ENCODE data around the gene GTF3C4. TPM values are rescaled to one million over a fixed set of nuclear protein-coding genes. Genes with fewer than 3 reads are reported as not detected.
"Not testable (repeated sequence)": the region's sequence is repeated elsewhere in the genome, so short reads cannot be mapped to it uniquely, and the experiment has no call there.

Gene GTF3C4
- total RNA-seq, 1 donor from 2014 or later: 16.4 TPM

DNA sequence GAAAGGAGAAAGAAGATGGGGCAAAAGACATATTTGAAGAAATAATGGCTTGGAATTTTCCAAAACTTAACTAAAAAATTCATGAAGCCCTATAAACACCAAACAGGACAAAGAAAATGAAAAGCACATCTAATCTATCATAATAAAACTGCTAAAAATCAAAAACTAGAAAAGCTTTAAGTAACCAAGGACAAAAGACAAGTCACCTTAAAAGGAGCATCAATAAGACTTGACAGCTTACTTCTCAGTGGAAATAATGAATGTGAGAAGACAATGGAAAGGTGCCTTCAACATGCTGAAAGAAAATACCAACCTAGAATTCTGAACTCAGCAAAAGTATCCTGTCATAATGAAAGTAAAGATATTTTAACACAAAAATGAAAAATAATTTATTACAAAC, 27.0 kb downstream of the GTF3C4 start:
- intact Hi-C loops (cut with micrococcal nuclease): no loop called here

DNA sequence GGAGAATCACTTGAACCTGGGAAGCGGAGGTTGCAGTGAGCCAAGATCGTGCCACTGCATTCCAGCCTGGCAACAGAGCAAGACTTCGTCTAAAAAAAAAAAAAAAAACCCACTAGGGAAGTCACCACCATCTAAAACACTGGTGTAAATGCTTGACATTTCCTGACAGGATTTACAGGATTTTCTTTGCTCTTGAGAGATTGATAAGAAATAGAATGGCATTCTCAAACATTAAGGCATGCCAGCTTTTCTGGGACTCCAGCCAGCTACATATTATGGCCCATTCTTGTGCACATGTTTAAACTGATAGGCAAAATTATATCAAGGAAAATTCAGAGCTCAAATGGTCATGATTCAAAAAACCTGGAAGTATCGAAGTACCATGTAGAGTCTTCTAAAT, 28.7 kb downstream of the GTF3C4 start:
- intact Hi-C loops (cut with micrococcal nuclease): no loop called here

DNA sequence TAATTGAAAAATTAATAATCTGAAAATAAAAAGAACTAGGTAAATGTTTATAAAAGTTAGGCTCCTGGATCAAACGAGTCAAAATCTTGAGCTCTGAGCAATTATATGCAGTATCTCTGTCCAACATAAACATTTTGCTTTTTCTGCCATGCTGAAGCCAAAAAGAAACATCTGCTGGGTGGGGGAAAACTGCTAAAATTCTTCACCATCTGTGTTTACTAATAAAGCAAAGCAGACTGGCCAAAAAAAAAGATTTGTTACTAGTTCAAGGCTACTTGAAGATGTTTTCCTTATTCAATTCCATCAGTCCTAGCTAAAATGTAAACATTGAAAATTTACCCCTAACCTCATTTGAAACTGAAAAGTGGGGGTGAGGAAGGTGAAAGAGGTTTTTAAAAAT, 29.7 kb downstream of the GTF3C4 start:
- intact Hi-C loops (cut with micrococcal nuclease): no loop called here

DNA sequence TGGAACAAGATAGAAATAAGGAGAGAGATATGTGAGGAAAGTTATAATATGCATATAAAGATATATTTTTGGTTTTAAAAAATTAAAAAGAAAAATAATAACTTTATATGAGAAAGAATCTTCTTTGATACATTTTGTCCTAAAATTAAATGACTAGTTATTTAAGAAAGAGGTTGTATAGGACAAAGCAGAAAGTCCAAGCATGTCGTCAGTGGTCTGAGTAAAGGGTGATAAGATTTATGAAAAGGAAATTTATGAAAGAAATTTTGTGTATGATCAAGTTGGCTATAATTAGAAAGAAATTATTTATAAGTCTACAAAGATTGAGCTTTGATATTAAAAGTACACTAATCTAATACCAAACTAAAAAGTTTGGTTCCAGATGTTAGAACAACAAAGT, 32.0 kb downstream of the GTF3C4 start:
- intact Hi-C loops (cut with micrococcal nuclease): no loop called here

DNA sequence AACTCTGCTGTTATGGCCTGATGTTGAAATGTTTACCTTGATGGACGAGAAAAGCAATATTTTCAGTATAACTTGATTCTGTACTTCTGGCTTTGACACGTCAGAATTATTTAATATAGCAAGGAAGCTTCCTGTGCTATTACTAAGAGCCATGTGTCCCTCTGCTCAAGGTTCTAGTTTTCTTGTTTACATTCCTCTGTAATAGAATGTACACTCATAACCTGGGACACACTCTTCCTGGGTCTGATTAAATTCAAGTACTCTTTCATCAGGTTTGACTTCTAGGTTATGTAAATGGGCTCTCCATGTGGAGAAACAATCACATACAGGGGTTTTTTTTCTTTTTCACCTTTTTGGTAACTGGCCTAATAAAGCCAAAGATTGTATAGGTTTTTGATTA, 33.1 kb downstream of the GTF3C4 start:
- intact Hi-C loops (cut with micrococcal nuclease): no loop called here

DNA sequence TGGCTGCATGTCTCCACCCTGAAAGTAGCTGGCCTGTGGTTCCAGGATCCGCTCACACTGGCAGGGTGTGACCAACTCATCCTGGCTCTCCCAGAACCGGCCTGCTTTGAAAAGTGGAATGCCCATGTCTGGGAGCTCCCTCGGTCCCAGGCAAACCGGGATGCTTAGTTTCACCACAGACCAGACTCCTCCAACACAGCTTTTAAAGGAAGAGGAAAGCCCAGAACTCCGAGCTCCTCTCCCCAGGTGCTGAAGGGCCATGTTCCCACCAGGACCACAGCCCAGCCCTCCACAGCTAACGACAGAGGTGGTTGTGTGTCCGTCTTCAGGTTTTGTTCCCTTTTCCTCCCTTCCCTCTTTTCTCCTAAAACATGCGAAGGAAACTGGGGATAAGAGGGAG, 38.0 kb downstream of the GTF3C4 start:
- intact Hi-C loops (cut with micrococcal nuclease): no loop called here

DNA sequence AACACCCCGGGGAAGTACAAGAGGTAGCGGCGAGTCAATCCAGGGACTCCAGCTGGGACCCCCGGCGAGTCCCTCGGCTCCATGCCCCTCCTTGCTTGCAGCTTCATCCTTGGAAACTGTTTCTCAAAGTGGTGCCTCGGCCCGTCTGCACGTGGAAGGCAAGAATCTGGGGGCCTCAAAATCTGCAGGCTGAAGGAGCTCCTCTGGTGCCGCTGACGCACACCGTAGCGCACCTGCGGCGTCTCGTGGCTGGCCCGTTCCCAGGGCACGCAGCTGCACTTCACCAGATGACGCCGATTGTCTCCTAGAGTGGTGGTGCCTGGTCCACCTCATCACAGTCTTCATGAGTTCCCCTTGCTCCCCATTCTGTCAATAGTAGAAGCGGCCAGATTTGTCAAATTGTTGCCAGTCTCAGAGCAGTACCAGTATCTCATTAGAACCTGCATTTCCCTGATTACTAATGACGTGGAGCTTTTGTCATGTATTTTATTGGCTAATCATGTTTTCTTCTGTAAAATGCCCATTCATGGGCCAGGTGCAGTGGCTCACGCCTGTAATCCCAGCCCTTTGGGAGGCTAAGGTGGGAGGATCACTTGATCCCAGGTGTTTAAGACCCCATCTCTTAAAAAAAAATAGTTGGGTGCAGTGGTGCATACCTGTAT, 38.6 kb downstream of the GTF3C4 start:
- intact Hi-C loops (cut with micrococcal nuclease): no loop called here

DNA sequence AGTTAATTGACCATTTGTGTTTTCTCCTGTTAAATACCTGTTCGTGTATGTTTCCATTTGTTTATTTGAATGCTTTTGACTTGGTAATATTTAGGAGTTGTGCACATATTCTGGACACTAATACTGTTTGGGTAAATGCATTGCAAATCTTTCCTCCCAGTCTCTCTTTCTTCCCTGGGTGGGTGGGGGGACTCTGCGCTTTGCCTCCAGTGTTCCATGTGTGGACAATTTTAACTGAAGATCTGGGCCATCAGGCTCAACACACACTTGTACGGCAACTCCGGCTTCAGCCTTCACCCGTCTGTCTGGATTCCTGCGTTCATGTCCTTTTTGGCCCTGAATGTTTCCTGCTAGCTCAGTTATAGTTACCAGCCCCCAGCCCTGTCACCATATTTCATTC, 40.1 kb downstream of the GTF3C4 start:
- intact Hi-C loops (cut with micrococcal nuclease): no loop called here

DNA sequence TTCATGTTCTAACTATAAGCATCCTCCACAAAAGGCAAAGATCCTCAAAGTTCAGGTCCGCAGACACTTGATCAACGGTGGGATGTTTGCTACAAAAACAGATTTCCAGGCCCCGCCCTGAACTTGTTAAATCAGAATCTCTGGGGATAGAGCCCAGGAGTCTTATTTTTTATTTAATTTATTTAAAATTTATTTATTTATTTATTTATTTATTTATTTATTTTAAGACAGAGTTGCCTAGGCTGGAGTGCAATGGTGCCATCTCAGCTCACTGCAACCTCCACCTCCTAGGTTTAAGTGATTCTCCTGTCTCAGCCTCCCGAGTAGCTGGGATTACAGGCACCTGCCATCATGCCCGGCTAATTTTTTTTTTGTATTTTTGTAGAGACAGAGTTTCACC, 40.9 kb downstream of the GTF3C4 start:
- intact Hi-C loops (cut with micrococcal nuclease): not testable (repeated sequence)

DNA sequence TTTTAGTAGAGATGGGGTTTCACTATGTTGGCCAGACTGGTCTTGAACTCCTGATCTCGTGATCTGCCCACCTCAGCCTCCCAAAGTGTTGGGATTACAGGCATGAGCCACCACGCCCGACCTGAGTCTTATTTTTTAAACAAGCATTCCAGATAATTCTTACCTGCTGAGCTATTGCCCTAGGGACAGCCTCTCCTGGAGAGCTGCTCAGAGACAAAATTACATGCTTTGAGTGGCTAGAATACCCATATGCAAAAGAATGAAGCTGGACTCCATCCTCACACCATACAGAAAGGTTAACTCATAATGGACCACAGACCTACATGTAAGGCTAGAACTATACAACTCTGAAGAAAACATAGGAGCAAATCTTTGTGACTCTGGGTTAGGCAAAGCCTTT, 41.6 kb downstream of the GTF3C4 start:
- intact Hi-C loops (cut with micrococcal nuclease): no loop called here

DNA sequence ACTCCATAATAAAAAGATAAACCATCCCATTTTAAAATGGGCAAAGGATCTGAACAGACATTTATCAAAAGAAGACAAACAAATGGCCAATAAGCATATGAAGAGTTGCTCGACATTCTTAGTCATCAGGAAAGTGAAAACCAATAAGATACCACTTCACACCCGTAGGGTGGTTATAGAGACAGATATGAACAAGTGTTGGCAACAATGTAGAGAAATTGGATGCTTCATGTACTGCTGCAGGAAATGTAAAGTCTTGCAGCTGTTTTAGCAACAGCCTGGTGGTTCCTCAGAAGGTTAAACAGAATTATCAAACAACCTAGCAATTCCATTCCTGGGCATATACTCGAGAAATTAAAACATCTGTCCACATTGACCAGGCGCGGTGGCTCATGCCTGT, 42.5 kb downstream of the GTF3C4 start:
- intact Hi-C loops (cut with micrococcal nuclease): no loop called here

DNA sequence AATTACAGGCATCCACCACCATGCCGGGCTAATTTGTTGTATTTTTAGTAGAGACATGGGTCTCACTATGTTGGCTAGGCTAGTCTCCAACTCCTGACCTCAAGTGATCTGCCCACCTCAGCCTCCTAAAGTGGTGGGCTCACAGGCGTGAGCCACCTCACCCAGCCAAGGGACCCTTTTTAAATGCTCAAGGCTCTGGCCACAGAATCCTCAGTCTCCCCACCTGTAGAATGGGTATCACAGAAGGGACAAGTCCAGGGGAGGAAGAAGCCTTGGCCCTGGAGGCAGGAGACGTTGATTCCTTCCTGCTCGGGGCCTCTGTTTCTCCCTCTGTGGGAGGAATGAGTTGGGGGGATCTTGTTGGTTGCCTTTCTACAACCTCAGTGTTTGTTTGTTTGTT, 45.7 kb downstream of the GTF3C4 start:
- intact Hi-C loops (cut with micrococcal nuclease): no loop called here

DNA sequence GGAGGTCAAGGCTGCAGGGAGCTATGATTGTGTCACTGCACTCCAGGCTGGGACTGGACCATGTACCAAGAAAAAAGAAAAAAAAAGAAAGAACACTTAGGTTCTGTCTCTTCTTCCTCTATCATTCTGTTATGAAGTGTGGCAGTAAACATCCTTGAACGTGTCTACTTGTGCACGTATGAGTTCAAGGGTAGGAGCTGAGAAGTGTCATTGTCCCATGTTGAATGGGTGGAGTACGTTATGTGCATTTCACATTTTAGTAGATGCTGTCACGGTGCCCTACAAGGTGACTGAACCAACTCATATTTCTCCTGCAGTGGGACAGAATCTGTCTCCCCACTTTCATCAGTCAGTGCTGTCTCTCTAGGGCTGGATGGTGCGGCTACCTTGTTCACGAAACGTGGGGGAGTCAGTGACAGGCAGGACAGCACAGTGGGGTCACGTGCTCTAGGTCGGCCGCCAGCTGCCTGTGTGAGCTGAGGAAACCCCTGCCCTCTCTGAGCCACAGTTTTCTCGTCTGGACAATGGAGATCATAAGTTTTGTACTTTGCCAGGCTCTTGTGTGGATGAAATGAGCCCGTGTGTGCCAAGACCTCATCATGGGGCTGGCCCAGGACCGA, 47.2 kb downstream of the GTF3C4 start:
- intact Hi-C loops (cut with micrococcal nuclease): no loop called here

DNA sequence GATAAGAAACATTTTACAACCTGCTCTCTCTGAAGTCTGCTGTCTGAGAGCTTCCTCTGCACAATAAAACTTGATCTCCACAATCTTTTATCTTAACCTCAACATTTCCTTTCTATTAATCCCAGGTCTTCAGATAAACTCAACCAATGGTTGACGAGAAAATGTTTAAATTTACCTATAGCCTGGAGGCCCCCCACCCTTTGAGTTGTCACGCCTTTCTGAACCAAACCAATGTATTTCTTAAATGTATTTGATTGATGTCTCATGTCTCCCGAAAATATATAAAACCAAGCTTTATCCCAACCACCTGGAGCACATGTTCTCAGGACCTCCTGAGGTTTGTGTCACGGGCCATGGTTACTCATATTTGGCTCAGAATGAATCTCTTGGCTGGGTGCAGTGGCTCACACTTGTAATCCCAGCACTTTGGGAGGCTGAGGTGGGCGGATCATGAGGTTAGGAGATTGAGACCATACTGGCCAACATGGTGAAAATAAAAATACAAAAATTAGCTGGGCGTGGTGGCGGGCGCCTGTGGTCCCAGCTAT, 48.2 kb downstream of the GTF3C4 start:
- intact Hi-C loops (cut with micrococcal nuclease): not testable (repeated sequence)

DNA sequence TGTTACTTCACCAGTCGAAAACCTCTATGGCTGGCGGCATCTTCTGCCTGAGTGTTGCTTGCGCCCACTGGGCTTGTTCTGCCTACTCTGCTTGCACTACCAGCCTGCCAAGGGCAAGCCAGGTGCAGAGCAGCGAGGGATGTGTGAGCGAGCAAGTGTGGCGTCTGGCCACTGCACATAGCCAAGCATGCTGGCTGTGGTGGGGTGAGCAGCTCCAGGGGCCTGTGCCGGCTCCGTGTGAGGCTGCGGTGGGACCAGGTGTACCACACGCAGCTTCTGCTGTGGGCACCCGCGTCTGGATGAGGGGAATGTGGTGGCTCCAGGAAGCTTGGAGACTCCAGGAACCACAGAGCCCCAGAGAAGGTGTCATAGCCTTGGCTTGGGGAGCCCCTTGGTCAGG, 51.4 kb downstream of the GTF3C4 start:
- intact Hi-C loops (cut with micrococcal nuclease): no loop called here

DNA sequence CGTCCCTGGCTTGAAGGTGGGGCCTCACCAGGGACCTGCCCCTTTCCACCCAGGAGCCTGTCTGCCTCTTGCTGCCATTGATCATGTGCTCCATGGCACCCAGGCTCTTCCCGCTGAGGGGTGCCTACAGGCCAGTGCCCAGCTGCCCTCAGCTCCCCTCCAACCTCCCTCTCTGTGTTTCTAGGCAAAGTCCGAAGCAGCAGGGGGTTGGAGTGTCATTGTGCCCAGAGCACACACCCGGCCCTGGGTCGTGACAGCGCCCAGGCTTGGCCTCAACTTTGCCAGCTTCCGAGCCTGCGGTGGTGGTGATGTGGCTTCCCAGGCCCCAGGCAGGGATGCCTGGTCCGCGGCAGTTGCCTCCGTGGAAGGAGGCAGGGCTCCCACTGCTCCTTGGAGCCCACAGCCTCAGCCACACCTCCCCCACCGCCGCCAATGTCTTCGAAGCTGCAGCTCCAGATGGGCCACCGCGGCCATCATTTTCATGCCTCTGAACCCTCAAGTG, 52.4 kb downstream of the GTF3C4 start:
- intact Hi-C loops (cut with micrococcal nuclease): no loop called here

DNA sequence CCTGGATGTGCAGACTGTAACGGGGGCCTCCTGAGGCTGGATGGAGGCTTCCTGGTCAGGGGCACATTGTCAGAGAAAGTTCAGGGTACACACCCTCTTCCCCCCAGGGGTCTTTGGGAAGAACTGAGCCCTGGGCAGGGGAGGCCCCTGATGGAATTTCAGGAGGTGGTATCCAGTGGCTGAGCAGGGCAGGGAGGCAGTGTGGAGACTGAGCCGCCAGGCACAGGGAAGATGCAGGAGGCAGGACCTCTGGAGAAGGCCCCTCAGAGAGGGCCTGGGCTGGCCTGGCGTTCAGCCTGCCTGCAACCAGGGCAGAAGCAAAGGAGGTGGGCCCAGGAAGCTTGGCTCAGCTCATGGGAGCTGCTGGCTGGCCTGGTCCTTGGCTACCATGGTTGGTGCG, 53.5 kb downstream of the GTF3C4 start:
- intact Hi-C loops (cut with micrococcal nuclease): no loop called here

DNA sequence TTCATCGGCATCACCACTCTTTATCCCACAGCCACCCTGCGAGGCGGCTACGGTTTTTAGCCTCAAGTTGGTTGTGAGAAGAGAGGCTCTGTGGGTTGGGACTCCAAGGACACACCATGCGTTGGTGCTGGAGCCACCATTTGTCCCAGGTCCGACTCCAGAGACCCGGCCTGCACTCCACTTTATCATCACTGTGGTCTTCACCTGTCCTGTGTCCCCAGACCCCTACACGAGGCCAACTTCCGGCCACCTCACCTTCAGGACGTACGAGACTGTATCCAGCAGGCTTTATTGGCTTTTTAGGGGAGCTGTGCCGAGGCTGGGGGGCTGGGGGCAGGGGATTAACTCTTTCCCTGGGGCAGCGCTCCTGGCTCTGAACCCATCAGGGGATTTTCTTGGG, 55.0 kb downstream of the GTF3C4 start:
- intact Hi-C loops (cut with micrococcal nuclease): no loop called here

DNA sequence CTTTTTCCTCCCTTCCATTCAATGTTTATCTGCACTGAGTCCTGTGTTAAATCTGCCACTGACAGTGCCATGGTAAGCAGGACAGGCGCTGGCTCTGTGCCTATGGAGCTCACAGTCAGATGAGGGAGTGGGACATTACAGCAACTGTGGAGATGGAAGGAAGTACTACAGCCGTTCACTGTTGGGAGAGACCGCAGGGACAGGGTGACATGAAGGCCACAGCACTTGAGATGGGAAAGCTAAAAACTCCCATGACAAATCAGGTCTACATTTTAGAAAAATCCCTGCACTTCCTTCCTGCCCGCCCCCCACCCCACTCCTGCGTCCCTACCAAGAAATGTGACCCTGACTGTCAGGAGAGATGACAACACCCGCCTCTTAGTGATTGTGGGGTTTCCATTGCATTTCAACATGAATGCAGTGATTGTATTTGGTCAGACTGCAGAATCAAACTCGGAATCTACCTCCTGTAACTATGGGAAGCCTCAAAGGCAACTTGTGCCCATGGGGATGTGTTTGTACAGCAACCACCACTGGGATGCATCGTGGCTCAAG, 56.4 kb downstream of the GTF3C4 start:
- intact Hi-C loops (cut with micrococcal nuclease): no loop called here

DNA sequence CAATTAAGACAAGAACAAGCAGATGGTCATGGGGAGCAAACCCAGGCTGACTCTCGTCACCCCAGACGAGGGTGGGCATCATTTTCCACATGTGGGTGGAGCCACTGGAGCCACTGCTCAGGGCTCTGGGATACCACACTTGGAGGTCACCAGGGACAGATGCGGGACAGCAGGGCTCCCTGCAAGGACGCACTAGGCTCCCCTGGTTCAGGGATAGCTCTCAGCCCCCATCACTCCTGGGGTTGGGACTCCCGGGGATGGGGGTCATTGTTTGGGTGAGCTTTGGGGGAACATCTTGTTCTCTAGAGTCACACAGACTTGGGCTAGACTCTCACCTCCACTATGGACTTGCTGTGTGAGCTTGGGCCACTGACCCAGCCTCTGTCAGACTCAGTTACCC, 57.8 kb downstream of the GTF3C4 start:
- intact Hi-C loops (cut with micrococcal nuclease): no loop called here

DNA sequence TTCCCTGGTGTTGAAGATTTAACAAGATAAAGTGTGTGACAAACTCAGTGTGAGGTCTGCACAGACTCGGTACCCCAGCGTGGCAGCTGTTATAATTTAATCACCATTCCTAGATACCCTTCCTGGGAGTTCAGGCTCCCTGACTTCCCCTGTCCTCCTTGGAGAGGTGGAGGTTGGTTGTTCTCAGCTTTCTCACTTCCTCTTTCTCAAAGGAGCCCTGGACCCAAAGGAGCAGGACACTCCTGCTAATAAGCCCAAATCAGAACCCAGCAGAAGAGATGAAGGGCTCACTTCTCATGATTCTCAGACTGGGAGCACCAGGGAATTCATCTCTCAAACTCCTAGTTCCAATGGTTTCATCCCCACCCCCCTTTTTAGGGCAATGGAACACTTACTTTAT, 58.2 kb downstream of the GTF3C4 start:
- intact Hi-C loops (cut with micrococcal nuclease): no loop called here

DNA sequence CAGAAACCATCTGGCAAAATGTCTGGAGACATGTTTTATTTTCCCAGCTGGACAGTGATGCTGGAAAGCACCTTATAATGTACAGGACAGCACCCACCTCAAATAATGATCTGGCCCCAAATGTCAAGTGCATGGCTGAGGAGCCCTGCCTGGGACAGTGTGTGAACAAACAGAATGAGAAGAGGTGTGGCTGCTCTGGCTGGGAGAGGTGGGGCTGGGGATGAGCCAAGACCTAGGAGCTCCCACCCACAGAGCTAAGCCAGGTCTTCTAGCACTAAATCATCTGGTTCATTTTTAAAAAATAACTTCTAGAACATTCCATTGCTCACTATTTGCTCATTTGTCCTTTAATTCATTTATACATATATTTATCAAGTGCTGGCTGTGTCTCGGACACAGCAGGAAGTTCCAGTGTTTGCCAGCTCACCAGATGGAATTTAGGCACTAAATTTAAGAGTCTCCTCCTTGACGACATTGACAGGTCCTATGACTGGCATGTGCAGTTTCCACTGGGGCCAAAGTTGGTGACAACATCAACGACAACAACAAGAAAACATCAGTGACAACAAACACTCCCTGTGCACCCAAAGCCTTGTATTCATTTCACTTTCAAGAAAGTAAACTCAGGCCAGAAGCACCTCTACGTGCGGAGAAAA, 59.1 kb downstream of the GTF3C4 start:
- intact Hi-C loops (cut with micrococcal nuclease): no loop called here

Measured in T-helper 1 cell treated with Interleukin-12 subunit alpha and Interleukin-12 subunit beta and Interleukin-4 antibody, amounts not matched to agents 30 ng/mL and 1 ng/mL, for 36 hours (primary cell).